SK-N-MC (cell line): Measurements from ENCODE around the gene FBXO36.

Source experiments
- EZH2 ChIP-seq: fragments of 200-600 bp; sonication (generic); IDR thresholded peaks from one replicate; pipeline ENCODE4 v1.6.1; 2017; ENCODE audit warnings: antibody characterized with exemption
- FOXP2 ChIP-seq: optimal IDR thresholded peaks from 2 replicates; pipeline ENCODE3; 2011; ENCODE audit warnings: mild to moderate bottlenecking, moderate library complexity; ENCODE audit not compliant: insufficient read depth; ENCODE audit errors: extremely low read length, control extremely low read depth
- POLR2AphosphoS5 ChIP-seq: IDR thresholded peaks from 2 replicates; pipeline ENCODE4 v1.6.1; 2012; ENCODE audit warnings: mild to moderate bottlenecking, low read depth, low read length, borderline replicate concordance

GRCh38 chr2:229974266-229974665, 52.0 kb downstream of the FBXO36 start:
- no peak for TF ChIP-seq EZH2
- no peak for TF ChIP-seq POLR2AphosphoS5
- no peak for TF ChIP-seq FOXP2
